Measurements from ENCODE around the gene INPP4B.

INPP4B gene

DNA sequence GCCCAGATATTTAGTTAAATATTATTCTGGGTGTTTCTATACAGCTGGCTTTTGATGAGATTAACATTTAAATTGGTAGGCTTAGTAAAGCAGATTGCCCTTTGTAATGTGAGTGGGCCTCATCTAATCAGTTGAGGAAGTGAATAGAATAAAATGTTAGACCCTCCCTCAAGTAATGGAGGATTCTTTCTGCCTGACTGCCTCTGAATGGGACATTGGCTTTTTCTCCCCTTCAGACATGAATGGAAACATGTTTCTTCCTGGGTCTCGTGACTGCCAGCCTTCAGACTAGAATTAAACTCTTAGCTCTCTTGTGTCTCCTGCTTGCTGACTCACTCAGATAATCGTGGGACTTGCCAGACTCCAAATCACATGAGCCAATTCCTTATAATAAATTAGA lies 266.7 kb downstream of the INPP4B start:
- no peak overlapping the region for H3K4me3 ChIP-seq (ENCODE audit: low read length)
- no peaks in the 10 kb centered on the region for H3K36me3 ChIP-seq (ENCODE audit: control insufficient read depth, insufficient read depth, low read length, severe bottlenecking)
- H3K4me1 ChIP-seq (ENCODE audit: control insufficient read depth, insufficient read depth, low read length), result no peaks in the 10 kb centered on the region
- no peaks in the 10 kb centered on the region for H3K27me3 ChIP-seq (replicated peaks; ENCODE audit: control insufficient read depth, insufficient read depth, low read length)
- H3K9ac ChIP-seq (ENCODE audit: low read length), result no peak overlapping the region
- H3K9me3 ChIP-seq (ENCODE audit: control insufficient read depth, low read length), result no peaks in the 10 kb centered on the region
- DNase-seq (ENCODE audit: low read depth), result no peak

DNA sequence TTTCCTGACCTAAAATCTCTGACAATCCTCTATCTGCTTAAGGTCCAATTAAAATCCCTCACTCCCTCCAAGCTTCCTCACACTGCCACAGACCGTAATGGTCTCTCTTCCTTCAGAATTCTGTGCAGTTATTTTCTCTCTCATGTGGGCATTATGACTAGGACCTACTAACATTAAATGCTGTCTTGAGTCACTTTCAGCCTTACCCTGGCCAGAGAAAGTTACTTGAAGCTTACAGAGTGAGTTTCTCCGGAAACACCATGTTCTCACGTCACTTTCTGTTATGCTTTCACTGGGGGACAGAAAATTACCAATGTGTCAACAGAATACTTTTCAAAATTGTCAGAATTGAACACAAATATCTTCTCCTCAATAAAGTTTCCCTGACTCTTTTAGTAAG lies 271.8 kb downstream of the INPP4B start:
- Histone ChIP-seq H3K36me3 (ENCODE audit: control insufficient read depth, insufficient read depth, low read length, severe bottlenecking) (no peaks in the 10 kb centered on the region), H3K9ac (ENCODE audit: low read length) (no peak overlapping the region), H3K4me1 (ENCODE audit: control insufficient read depth, insufficient read depth, low read length) (no peaks in the 10 kb centered on the region), H3K9me3 (ENCODE audit: control insufficient read depth, low read length) (no peaks in the 10 kb centered on the region), H3K27me3 (replicated peaks; ENCODE audit: control insufficient read depth, insufficient read depth, low read length) (no peaks in the 10 kb centered on the region), H3K4me3 (ENCODE audit: low read length) (no peak overlapping the region)
- no peak for DNase-seq (ENCODE audit: low read depth)

DNA sequence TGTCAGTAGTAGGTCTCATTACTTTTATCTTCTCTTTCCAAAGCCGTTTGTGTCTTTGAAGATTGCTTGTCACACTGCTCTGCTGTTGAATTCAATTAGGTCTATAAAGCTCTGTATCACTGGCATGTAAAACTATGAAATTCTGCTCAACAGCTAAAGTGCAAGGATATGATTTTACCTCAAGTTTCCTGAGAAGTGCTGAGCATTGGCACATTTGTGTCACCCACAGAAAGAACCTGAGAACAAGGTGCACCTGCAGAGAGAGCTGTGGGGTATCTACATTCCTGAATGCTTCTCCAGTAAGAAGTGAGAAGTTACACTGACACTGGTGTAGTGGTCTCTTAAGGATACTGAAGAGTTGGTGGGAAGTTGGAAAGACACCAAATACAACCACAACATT lies 274.0 kb downstream of the INPP4B start:
- Histone ChIP-seq H3K9ac (ENCODE audit: low read length) (no peak overlapping the region), H3K4me3 (ENCODE audit: low read length) (no peak overlapping the region)
- DNase-seq (ENCODE audit: low read depth), result no peak

DNA sequence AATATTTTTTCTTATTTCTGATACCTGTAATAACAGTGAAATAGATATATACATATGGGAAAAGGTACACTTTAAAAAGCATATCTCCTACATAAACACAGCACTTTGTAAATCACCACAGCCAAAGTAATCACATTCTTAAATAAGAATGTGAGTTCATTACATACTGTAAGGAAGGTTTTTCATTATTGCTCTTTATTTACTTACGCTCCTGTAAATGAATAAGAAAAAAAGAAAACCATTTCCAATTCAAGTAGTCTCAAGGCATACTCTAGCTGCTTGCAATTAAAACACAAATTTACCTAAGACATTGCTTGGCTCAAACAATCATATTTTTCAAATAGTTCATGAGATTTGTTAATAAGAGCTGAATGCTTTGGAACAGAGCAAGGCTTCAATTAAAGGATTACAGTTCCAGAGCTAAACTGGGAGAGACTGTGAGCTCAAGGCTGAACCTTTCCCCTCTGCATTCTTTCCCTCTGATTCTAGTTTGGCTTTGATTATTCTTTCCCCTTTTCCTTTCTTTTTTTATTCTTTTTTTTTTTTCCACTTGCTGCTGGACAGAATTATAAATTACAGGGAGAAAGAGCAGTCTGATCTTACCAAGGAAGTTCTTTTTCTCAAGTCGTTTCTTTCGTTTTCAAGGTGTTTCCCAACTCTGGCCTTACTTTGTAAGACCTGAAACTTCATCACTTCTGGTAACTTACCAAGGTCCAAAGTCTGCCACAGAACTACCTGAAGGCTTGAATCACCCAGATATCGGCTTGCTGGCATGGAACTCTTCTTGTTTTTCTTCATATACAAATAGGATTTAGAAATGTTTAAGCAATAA lies 278.3 kb downstream of the INPP4B start:
- no peaks in the 10 kb centered on the region for H3K9me3 ChIP-seq (ENCODE audit: control insufficient read depth, low read length)
- no peaks in the 10 kb centered on the region for H3K36me3 ChIP-seq (ENCODE audit: control insufficient read depth, insufficient read depth, low read length, severe bottlenecking)
- no peaks in the 10 kb centered on the region for H3K27me3 ChIP-seq (replicated peaks; ENCODE audit: control insufficient read depth, insufficient read depth, low read length)
- peak overlapping the region; percentile 72 for H3K4me3 ChIP-seq (ENCODE audit: low read length)
- H3K4me1 ChIP-seq (ENCODE audit: control insufficient read depth, insufficient read depth, low read length), result peaks cover 17% of the 10 kb centered on the region
- DNase-seq (ENCODE audit: low read depth), result peak; percentile 64
- H3K9ac ChIP-seq (ENCODE audit: low read length), result peak overlapping the region; percentile 33

More for the DNA sequence above, 274.0 kb downstream of the INPP4B start:
- H3K9me3 ChIP-seq (ENCODE audit: control insufficient read depth, low read length), result no peaks in the 10 kb centered on the region
- no peaks in the 10 kb centered on the region for H3K27me3 ChIP-seq (replicated peaks; ENCODE audit: control insufficient read depth, insufficient read depth, low read length)
- no peaks in the 10 kb centered on the region for H3K36me3 ChIP-seq (ENCODE audit: control insufficient read depth, insufficient read depth, low read length, severe bottlenecking)
- peaks cover 16% of the 10 kb centered on the region for H3K4me1 ChIP-seq (ENCODE audit: control insufficient read depth, insufficient read depth, low read length)

DNA sequence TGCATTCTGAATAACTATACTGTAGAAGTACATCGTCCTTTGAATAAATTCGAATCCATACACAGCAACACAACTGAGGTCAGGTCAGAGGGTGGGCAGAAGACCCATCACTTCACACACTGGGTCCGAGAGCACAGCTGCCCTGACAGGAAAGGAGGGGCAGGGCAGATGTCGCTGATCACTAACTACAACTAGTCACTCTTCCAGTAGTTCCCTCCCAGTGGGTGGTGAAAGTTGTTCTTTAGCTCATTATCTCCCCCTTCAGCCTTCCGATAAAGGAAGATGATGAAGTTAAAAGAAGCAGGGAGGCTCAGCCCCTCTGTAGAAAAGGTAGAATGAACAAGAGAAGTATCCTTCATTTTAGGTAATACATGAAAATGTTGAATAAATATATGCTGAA lies 278.9 kb downstream of the INPP4B start:
- Histone ChIP-seq H3K9me3 (ENCODE audit: control insufficient read depth, low read length) (no peaks in the 10 kb centered on the region), H3K27me3 (replicated peaks; ENCODE audit: control insufficient read depth, insufficient read depth, low read length) (no peaks in the 10 kb centered on the region), H3K9ac (ENCODE audit: low read length) (peak overlapping the region; percentile 33), H3K4me1 (ENCODE audit: control insufficient read depth, insufficient read depth, low read length) (peaks cover 17% of the 10 kb centered on the region), H3K36me3 (ENCODE audit: control insufficient read depth, insufficient read depth, low read length, severe bottlenecking) (no peaks in the 10 kb centered on the region), H3K4me3 (ENCODE audit: low read length) (peak overlapping the region; percentile 72)
- no peak for DNase-seq (ENCODE audit: low read depth)

DNA sequence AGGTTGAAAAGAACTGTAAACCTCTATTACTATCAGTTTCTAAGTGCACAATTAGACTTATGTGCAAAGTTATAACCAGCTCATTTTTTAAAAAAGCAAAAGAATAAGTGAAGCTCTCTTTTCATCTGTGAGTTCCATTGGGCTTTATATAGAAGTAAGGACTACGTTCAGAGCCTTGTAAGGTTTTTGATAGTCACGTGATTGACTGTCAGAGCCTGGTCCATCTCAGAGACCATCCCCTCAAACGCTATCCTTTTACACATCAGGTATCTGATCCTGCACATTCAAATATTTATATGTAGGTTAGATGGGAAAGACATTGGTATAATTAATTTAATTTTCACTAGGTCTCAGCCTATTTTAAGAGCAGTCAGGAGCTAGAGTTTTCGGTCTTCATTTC lies 279.3 kb downstream of the INPP4B start:
- no peaks in the 10 kb centered on the region for H3K9me3 ChIP-seq (ENCODE audit: control insufficient read depth, low read length)
- H3K4me1 ChIP-seq (ENCODE audit: control insufficient read depth, insufficient read depth, low read length), result peaks cover 17% of the 10 kb centered on the region

DNA sequence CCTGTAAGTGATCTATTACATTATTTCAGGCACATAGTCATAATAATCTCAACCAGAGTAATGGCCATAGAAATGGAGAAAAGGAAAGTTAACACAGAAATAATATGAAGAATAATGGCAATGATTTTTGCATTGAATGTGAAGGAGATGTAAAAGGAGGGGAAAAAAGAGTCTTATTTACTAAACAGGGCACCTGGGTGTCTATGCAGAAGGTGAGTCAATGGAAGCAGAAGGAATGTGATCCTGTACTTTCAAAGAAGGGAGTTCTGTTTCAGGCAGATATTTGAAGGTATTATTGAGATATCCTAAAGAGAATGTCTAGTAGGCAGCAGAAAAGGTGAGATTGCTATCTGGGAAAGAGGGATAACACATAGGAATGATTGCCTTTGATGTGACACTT lies 279.9 kb downstream of the INPP4B start:
- Histone ChIP-seq H3K9me3 (ENCODE audit: control insufficient read depth, low read length) (no peaks in the 10 kb centered on the region), H3K36me3 (ENCODE audit: control insufficient read depth, insufficient read depth, low read length, severe bottlenecking) (no peaks in the 10 kb centered on the region), H3K4me1 (ENCODE audit: control insufficient read depth, insufficient read depth, low read length) (peaks cover 17% of the 10 kb centered on the region)

More for the DNA sequence above, 279.3 kb downstream of the INPP4B start:
- H3K27me3 ChIP-seq (replicated peaks; ENCODE audit: control insufficient read depth, insufficient read depth, low read length), result no peaks in the 10 kb centered on the region
- H3K4me3 ChIP-seq (ENCODE audit: low read length), result no peak overlapping the region
- H3K36me3 ChIP-seq (ENCODE audit: control insufficient read depth, insufficient read depth, low read length, severe bottlenecking), result no peaks in the 10 kb centered on the region
- DNase-seq (ENCODE audit: low read depth), result no peak
- no peak overlapping the region for H3K9ac ChIP-seq (ENCODE audit: low read length)

DNA sequence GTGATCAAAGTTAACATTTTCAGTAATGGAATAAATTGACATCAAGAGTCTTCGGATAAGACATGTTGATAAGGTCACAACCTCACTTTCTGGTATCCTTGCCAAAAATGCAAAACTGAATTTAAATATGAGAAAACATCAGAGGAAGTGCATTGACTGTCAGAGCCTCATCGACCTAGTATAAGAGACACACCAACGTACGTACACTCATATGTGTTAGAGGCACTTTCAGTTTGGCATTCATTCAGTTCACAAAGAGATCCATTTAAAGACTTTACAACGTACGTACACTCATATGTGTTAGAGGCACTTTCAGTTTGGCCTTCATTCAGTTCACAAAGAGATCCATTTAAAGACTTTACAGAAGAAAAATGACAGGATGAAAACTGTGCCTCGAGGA lies 280.3 kb downstream of the INPP4B start:
- DNase-seq (ENCODE audit: low read depth), result no peak

More for the DNA sequence above, 279.9 kb downstream of the INPP4B start:
- Histone ChIP-seq H3K9ac (ENCODE audit: low read length) (no peak overlapping the region), H3K27me3 (replicated peaks; ENCODE audit: control insufficient read depth, insufficient read depth, low read length) (no peaks in the 10 kb centered on the region), H3K4me3 (ENCODE audit: low read length) (no peak overlapping the region)
- no peak for DNase-seq (ENCODE audit: low read depth)

DNA sequence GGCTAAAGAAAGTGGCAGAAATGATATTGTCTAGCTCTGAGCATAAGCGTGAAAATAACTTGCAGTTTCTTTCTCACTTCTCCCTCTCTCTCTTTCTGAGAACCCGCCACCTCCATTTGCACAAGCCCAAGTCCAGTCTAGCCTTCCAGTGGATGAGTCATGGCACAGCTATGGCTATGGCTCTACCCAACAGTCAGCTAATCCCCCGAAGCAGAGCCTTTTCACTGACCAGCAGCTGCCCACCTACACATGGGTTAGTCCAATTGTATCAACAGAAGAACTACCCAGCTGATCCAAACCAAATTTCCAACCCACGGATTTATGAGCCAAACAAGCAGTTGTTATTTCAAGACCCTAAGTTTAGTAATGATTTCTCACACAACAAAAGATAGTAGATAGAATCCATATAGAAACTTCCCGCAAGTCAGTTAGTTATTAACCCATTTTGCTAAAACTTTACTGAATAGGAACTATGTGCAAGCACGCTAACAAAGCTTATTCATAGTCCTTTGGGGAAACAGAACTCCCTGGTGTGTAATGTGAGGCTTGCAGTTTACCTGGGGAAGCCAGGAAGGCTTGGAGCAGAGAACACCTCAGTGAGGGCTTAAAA lies 282.3 kb downstream of the INPP4B start:
- no peak for DNase-seq (ENCODE audit: low read depth)
- Histone ChIP-seq H3K27me3 (replicated peaks; ENCODE audit: control insufficient read depth, insufficient read depth, low read length) (no peaks in the 10 kb centered on the region), H3K4me1 (ENCODE audit: control insufficient read depth, insufficient read depth, low read length) (peaks cover 21% of the 10 kb centered on the region), H3K36me3 (ENCODE audit: control insufficient read depth, insufficient read depth, low read length, severe bottlenecking) (no peaks in the 10 kb centered on the region), H3K9me3 (ENCODE audit: control insufficient read depth, low read length) (no peaks in the 10 kb centered on the region), H3K9ac (ENCODE audit: low read length) (no peak overlapping the region), H3K4me3 (ENCODE audit: low read length) (no peak overlapping the region)

More for the DNA sequence above, 280.3 kb downstream of the INPP4B start:
- H3K4me3 ChIP-seq (ENCODE audit: low read length), result no peak overlapping the region
- H3K9ac ChIP-seq (ENCODE audit: low read length), result no peak overlapping the region
- no peaks in the 10 kb centered on the region for H3K27me3 ChIP-seq (replicated peaks; ENCODE audit: control insufficient read depth, insufficient read depth, low read length)
- no peaks in the 10 kb centered on the region for H3K36me3 ChIP-seq (ENCODE audit: control insufficient read depth, insufficient read depth, low read length, severe bottlenecking)
- peaks cover 17% of the 10 kb centered on the region for H3K4me1 ChIP-seq (ENCODE audit: control insufficient read depth, insufficient read depth, low read length)
- H3K9me3 ChIP-seq (ENCODE audit: control insufficient read depth, low read length), result no peaks in the 10 kb centered on the region

DNA sequence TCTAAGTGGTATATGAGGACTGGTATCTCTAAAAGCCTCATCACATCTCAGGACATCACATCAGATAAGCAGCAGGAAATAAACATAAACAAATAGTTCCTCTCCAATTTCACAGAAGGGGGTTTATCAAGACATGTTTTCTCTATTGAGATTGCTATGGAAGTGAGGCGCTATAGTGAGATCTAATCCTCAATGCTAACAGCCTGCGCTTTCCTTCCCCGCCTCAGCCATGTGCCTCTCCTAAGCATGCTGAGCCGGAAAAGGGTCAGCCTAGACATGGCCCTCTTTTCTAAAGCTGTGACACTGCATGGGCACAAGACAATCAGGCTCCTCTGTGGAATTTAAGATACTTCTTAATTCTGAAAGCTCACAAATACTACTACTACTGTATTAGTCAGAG lies 286.1 kb downstream of the INPP4B start:
- H3K36me3 ChIP-seq (ENCODE audit: control insufficient read depth, insufficient read depth, low read length, severe bottlenecking), result no peaks in the 10 kb centered on the region
- peaks cover 5% of the 10 kb centered on the region for H3K4me1 ChIP-seq (ENCODE audit: control insufficient read depth, insufficient read depth, low read length)
- H3K9ac ChIP-seq (ENCODE audit: low read length), result no peak overlapping the region
- no peaks in the 10 kb centered on the region for H3K9me3 ChIP-seq (ENCODE audit: control insufficient read depth, low read length)
- no peaks in the 10 kb centered on the region for H3K27me3 ChIP-seq (replicated peaks; ENCODE audit: control insufficient read depth, insufficient read depth, low read length)
- H3K4me3 ChIP-seq (ENCODE audit: low read length), result no peak overlapping the region
- DNase-seq (ENCODE audit: low read depth), result no peak

DNA sequence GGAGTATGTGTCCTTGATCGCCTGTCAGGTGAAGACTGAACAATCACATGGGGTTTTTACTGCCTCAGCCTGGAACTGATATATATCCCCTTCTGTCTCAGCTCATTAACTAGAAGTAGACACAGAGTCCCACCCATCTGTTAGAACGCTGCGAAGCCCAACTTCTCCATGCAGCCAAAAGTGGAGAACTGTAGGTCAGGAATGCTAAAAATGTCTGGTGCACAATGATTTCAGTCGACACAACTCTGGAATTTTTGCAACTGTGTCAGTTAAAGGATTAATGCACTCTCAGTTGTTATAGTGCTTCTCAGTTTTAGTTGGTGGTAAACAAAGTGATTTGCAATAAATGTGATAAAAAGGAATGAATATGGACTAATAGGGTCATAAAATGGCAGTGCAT lies 287.2 kb downstream of the INPP4B start:
- Histone ChIP-seq H3K4me3 (ENCODE audit: low read length) (no peak overlapping the region), H3K4me1 (ENCODE audit: control insufficient read depth, insufficient read depth, low read length) (peaks cover 5% of the 10 kb centered on the region), H3K36me3 (ENCODE audit: control insufficient read depth, insufficient read depth, low read length, severe bottlenecking) (no peaks in the 10 kb centered on the region), H3K9me3 (ENCODE audit: control insufficient read depth, low read length) (no peaks in the 10 kb centered on the region), H3K27me3 (replicated peaks; ENCODE audit: control insufficient read depth, insufficient read depth, low read length) (no peaks in the 10 kb centered on the region), H3K9ac (ENCODE audit: low read length) (no peak overlapping the region)
- peak; percentile 51 for DNase-seq (ENCODE audit: low read depth)

Measured in adipocyte (in vitro differentiated cells).